Stimulated activated CD4-positive, alpha-beta T cell treated with anti-CD3 and anti-CD28 coated beads, TNF-alpha, amount 100 ng/mL, for 48 hours (primary cell): ENCODE measurements around the gene CLMN.
"Not testable (repeated sequence)": the region's sequence is repeated elsewhere in the genome, so short reads cannot be mapped to it uniquely, and the experiment has no call there.

Experiments
- DNase-seq, 3 donors: peaks; one replicate each; pipeline ENCODE4 v3.0.0-alpha.2; 2020; ENCODE audit warnings: low read depth in 3 of 3

The CLMN gene

GRCh38 chr14:95288672-95289322, 30.9 kb downstream of the CLMN start:
- DNase-seq: no peak

- DNase-seq: no peak
These were observed 32.4 kb downstream of the CLMN start for GRCh38 chr14:95287176-95287754.

- no peak for DNase-seq
These were observed 33.1 kb downstream of the CLMN start for GRCh38 chr14:95286645-95287044.

- DNase-seq: no peak
These were observed 34.1 kb downstream of the CLMN start for GRCh38 chr14:95285566-95285965.

GRCh38 chr14:95283802-95284201, 35.9 kb downstream of the CLMN start:
- DNase-seq: not testable (repeated sequence)

- not testable (repeated sequence) for DNase-seq
These were observed 36.7 kb downstream of the CLMN start for GRCh38 chr14:95282986-95283380.

- DNase-seq: no peak
These were observed 37.2 kb downstream of the CLMN start for GRCh38 chr14:95282354-95282985.

GRCh38 chr14:95281560-95282176, 38.0 kb downstream of the CLMN start:
- DNase-seq: no peak

GRCh38 chr14:95275494-95275893, 44.2 kb downstream of the CLMN start:
- no peak for DNase-seq

- DNase-seq: no peak
These were observed 44.8 kb downstream of the CLMN start for GRCh38 chr14:95274874-95275273.

GRCh38 chr14:95274279-95274678, 45.4 kb downstream of the CLMN start:
- DNase-seq: no peak

- no peak for DNase-seq
These were observed 46.4 kb downstream of the CLMN start for GRCh38 chr14:95273001-95273978.

- no peak for DNase-seq
These were observed 47.7 kb downstream of the CLMN start for GRCh38 chr14:95272057-95272456.

- DNase-seq: no peak
These were observed 49.5 kb downstream of the CLMN start for GRCh38 chr14:95270203-95270602.

GRCh38 chr14:95269493-95269892, 50.2 kb downstream of the CLMN start:
- DNase-seq: no peak

GRCh38 chr14:95268350-95268749, 51.4 kb downstream of the CLMN start:
- DNase-seq: no peak

- DNase-seq: no peak
These were observed 52.4 kb downstream of the CLMN start for GRCh38 chr14:95267306-95267705.

GRCh38 chr14:95265106-95266094, 54.3 kb downstream of the CLMN start:
- DNase-seq: peak in 2 of 3 donors; percentile 21 to 53

GRCh38 chr14:95264271-95264973, 55.3 kb downstream of the CLMN start:
- no peak for DNase-seq
